Measurements from ENCODE around the gene EML2. TPM values are rescaled to one million over a fixed set of nuclear protein-coding genes. Genes with fewer than 3 reads are reported as not detected.

Gene EML2
- total RNA-seq, 2 experiments from 2014 or later: 103 to 113 TPM

GRCh38 chr19:45645068-45645630 is 6.0 kb upstream of the EML2 start:
- no peak for ATAC-seq

GRCh38 chr19:45643927-45644771 is 5.0 kb upstream of the EML2 start:
- ATAC-seq: no peak
- H3K36me3 Mint-ChIP-seq (ENCODE audit: low read depth): peaks cover 14% of the 10 kb centered on the region
- peak; percentile 21 for DNase-seq
- no peak for TF ChIP-seq CTCF (IDR thresholded peaks at IDR 0.05)
- H3K9me3 Mint-ChIP-seq: peaks cover 2% of the 10 kb centered on the region
- intact Hi-C loops (cut with micrococcal nuclease): loop anchor here (5.0 kb wide), 2 partner anchors 47 to 137 kb away; partner anchors contain the start of gene VASP
- H3K27ac Mint-ChIP-seq: no peak overlapping the region
- ChIA-PET POLR2A (interaction anchor here (0.6 to 5.8 kb wide), 6 partner anchors 34 to 124 kb away, joined by 3 to 21 read pairs (median 4); partner anchors contain the start of genes OPA3, QPCTL and SNRPD2), CTCF (interaction anchor here (0.6 to 4.7 kb wide), 12 partner anchors 15 to 205 kb away, joined by 3 to 29 read pairs (median 4); no protein-coding TSS in a partner anchor)
- peaks cover 3% of the 10 kb centered on the region for H3K27me3 Mint-ChIP-seq
- H3K4me1 Mint-ChIP-seq (ENCODE audit: low read depth): peaks cover 42% of the 10 kb centered on the region
- H3K4me3 Mint-ChIP-seq: peak overlapping the region; percentile 92

More at GRCh38 chr19:45645068-45645630, 6.0 kb upstream of the EML2 start:
- ChIA-PET POLR2A (interaction anchor here (1.0 to 1.4 kb wide), 7 partner anchors 19 to 149 kb away, joined by 3 to 7 read pairs (median 4); partner anchors contain the start of genes QPCTL and RTN2), CTCF (interaction anchor here (0.8 to 1.6 kb wide), 5 partner anchors 29 to 60 kb away, joined by 3 to 10 read pairs (median 3); partner anchors contain the start of genes OPA3 and QPCTL)
- TF ChIP-seq CTCF (IDR thresholded peaks at IDR 0.05): no peak
- Mint-ChIP-seq H3K27me3 (peaks cover 3% of the 10 kb centered on the region), H3K9me3 (peaks cover 2% of the 10 kb centered on the region), H3K36me3 (ENCODE audit: low read depth) (peaks cover 11% of the 10 kb centered on the region), H3K4me3 (peak overlapping the region; percentile 74), H3K27ac (no peak overlapping the region), H3K4me1 (ENCODE audit: low read depth) (peaks cover 38% of the 10 kb centered on the region)
- intact Hi-C loops (cut with micrococcal nuclease): no loop called here
- DNase-seq: no peak

GRCh38 chr19:45643024-45643926 is 4.1 kb upstream of the EML2 start:
- peaks cover 49% of the 10 kb centered on the region for H3K4me1 Mint-ChIP-seq (ENCODE audit: low read depth)
- ChIA-PET POLR2A (interaction anchor here (0.6 to 5.8 kb wide), 16 partner anchors 9 to 204 kb away, joined by 3 to 30 read pairs (median 4); partner anchors contain the start of genes OPA3, QPCTL and SNRPD2), CTCF (interaction anchor here (0.6 to 4.7 kb wide), 25 partner anchors 14 to 204 kb away, joined by 3 to 29 read pairs (median 5); partner anchors contain the start of genes FBXO46, GIPR, QPCTL and SNRPD2)
- TF ChIP-seq CTCF (IDR thresholded peaks at IDR 0.05): peak; percentile 99
- H3K27ac Mint-ChIP-seq: peak overlapping the region; percentile 99
- DNase-seq (peak; percentile 97), ATAC-seq (peak; percentile 41)
- H3K4me3 Mint-ChIP-seq: peak overlapping the region; percentile 92
- intact Hi-C loops (cut with micrococcal nuclease): loop anchor here (5.0 kb wide), 2 partner anchors 46 to 136 kb away; partner anchors contain the start of gene VASP
- peaks cover 3% of the 10 kb centered on the region for H3K27me3 Mint-ChIP-seq
- peaks cover 20% of the 10 kb centered on the region for H3K36me3 Mint-ChIP-seq (ENCODE audit: low read depth)
- peaks cover 2% of the 10 kb centered on the region for H3K9me3 Mint-ChIP-seq

- no peak for TF ChIP-seq CTCF (IDR thresholded peaks at IDR 0.05)
- Mint-ChIP-seq H3K36me3 (ENCODE audit: low read depth) (peaks cover 26% of the 10 kb centered on the region), H3K27me3 (peaks cover 3% of the 10 kb centered on the region), H3K27ac (peak overlapping the region; percentile 99), H3K9me3 (peaks cover 2% of the 10 kb centered on the region), H3K4me3 (peak overlapping the region; percentile 92), H3K4me1 (ENCODE audit: low read depth) (peaks cover 51% of the 10 kb centered on the region)
- intact Hi-C loops (cut with micrococcal nuclease): loop anchor here (5.0 kb wide), 2 partner anchors 44 to 134 kb away; partner anchors contain the start of gene VASP
- peak; percentile 99 for DNase-seq
- ChIA-PET CTCF (interaction anchor here (0.9 to 4.7 kb wide), 32 partner anchors 8 to 237 kb away, joined by 3 to 29 read pairs (median 5); partner anchors contain the start of genes FOSB, GIPR, QPCTL and SNRPD2), POLR2A (interaction anchor here (0.6 to 5.8 kb wide), 25 partner anchors 8 to 424 kb away, joined by 3 to 30 read pairs (median 4); partner anchors contain the start of genes FOSB, OPA3, QPCTL and SNRPD2)
- peak; percentile 50 for ATAC-seq
Observed at GRCh38 chr19:45641274-45642105, 2.3 kb upstream of the EML2 start.

All from activated CD8-positive, alpha-beta T cell treated with anti-CD3 and anti-CD28 coated beads for 36 hours (primary cell).